Measurements from ENCODE around the gene TRPV4.

The TRPV4 gene

DNA sequence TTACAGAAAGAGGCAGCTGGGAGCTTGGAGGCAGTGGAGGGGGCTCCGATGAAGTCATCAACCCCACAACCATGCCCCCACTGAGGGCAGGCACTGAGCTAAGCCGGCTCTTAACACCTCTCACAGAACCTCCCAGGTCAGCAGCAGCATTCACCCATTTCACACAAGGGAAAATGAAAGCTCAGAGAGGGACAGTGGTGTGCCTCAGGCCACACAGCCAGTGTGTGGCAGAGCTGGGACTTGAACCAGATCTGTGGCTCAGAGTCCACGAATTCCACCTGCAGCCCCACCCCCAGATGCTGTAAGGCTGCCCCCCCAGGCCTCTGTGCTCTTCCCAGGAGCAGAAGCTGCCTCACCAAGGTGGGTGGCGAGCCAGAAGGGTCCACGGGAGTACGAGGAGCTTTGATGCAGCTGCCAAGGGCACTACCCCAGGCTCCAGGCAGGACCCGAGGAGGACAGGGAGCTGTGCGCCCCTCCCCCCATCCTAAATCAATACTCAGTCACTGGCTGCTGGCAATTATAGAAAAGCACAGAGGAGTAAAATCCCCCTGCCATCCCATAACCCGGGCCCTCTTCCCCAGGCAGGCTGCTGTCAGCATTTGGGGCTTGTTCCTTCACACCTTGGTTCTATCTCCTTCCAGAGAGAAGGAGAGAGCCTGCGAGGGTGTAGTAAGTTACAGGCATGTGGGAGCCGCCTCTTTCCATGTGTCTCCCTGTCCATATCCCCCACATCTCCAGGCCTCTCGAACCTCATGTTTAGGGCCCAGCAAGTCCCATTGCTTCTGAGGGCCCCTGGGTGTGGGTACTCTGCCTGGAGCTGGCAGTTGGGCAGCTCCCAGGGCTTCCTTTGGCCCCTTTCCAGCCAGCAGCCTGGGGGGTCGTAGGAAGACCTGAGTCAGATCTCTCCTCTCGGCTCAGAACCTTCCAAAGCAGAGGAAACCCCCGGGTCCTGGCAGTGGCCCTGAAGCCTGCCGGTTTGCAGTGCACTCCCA lies 72.0 kb downstream of the TRPV4 start:
- no peak for FAIRE-seq

DNA sequence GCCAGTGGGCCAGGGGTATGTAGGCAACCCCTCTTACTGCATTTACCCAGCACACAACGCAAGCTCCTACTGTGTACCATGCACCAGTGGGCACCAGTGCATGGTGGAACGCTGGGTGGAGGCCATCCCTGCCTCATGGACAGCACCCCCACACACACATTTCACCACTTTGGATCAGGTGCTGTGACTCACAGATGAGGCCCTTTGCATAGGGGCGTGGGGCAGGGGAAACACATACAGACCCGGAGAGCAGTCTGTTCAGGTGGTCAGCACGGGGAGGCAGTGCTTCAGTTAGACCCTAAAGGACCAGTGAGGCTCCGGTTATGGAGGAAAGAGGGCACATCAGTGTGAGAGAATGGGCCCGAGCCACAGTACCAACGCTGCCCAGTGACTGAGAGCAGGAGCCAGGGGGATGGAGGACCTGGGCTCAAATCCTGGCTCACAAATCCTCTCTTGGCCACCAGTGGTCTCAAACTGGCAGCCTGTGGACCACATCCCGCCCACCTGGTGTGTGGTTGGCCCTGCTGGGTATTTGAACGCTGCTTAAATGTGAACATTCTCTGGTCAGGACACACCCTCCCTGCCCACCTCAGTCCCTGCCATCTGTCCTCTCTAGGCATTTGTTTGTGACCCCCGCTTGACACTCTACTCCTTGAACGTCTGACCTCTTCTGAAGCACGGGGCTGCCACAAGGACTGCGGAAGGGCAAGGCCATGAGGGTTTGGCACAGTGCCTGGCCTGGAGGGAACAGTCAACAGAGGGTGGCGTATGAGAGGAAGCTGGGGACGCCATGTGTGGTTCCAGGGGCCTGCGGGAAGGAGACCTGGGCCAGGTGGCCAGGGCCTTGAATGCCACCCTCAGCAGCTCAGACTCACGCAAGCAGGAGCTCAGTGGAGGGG lies 72.9 kb downstream of the TRPV4 start:
- no peak for FAIRE-seq

DNA sequence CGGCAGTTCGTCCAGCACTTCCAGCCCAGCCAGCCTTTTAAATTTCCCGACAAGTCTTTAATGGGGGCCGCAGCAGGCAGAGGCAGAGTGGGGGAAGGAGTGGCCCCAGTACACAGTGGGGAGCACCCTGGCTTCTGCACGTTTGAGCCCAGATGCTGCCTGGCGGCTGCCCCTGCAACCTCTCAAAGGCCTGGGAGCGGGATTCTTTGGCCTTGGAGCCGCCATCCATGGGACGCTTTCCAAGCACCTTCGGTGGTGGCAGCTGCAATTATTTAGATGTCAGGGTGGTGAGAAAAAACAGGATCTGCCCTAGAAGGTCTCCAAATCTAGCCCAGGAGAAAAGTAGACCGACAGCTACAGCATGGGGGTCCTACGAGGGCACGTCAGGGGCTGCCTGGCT lies 73.6 kb downstream of the TRPV4 start:
- no peak for FAIRE-seq

DNA sequence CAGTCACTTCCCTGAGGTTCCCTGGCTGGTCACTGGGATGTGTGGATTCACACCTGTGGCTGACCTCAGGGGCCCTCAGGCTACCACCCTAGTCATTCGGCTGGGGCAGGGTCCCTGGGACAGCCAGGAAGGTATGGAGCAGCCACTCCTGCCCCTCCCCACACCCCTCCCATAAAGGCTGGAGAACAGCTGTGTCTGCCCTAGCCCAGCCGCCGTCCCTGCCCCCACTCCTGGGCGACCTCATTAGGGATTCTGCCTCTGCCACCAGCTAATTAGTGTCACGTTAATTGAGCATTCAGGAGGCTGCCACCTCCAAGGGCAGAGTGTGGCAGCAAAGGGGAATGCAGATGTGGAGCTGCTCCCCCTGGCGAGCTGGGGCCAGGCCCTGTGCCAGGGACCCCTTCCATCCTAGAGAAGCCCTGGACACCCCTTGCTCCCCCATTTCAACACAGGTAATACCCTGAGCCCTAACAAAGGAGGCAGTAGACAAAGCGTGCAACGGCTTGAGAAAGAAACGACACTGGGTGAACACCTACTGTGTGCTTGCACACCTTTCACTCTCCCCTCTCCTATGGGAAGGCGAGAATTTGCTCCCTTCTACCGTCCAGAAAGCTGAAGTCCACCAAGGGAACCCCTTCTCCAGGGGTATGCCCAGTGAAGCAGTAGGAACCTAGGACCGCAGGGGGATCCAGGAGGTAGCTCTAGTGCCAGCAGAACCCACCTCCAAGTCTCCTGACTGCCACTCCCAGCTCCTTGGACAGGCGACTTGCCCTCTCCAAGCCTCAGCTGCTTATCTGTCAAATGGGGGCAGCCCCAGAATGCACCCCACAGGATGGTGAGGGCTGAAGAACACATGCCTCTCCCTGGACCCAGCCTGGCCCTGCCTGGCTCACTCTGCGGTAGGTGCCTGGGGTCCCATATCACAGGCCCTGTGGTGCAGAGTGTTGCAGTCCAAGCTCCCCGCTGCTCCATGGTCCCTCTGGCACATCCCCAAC lies 74.5 kb downstream of the TRPV4 start:
- FAIRE-seq, result no peak

DNA sequence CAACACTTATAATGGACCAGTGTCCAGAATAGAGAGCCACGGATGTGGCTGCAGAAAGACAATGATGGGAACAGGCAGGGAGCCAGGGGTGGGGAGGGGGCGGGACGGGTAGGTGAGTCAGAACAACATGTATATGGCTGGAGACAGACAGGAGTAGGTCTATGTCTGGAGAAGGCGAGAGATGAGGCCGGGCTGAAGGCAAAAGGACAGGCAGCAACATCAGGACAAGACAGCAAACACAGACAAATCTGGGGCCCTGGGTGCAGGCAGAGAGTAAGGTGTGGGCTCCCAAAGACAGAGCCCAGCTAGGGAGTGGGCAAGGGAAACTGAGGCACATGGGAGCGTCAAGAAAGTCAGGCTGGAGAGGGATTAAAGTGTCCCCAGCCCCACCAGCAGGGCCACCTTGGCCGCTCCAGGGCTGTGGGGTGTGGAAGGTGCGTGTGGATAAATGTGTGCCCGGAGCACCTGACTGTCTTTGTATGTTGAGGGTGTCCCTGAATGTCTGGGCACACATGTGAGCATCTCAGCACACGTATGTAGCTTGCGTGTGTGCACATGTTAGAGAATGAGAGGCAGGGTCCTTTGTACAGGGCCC lies 75.4 kb downstream of the TRPV4 start:
- no peak for FAIRE-seq

DNA sequence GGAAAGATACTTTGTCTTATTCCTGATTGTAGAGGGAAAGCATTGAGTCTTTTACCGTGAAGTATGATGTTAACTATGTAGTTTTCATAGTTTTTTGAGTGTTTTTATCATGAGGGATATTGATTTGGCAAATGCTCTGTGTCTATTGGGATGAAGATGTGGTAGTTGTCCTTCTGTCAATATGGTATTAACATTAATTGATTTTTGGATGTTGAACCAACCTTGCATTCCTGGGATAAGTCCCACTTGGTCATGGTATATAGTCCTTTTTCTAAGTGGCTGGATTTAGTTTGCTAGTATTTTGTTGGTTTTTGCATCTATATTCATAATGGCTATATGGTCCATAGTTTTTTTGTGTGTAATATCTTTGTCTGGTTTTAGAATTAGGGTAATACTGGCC lies 76.7 kb downstream of the TRPV4 start:
- no peak for FAIRE-seq

DNA sequence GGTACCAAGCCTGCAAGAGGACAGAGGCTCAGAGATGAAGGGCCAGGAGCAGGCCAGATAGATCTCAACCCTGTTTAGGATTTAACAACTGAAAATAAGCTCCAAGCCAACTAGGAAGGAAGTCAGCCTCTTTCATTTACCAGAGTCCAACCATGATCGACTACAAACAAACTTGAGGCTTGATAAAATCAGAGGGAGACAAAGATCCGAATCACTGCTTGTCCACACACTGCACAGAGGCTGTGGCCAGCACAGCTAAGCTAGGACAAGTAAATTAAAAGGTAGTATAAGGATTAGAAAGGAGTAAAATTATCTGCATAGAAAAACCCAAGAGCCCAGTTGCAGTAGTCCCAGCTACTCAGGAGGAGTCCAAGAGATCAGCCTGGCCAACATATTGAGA lies 79.2 kb downstream of the TRPV4 start:
- no peak for FAIRE-seq

DNA sequence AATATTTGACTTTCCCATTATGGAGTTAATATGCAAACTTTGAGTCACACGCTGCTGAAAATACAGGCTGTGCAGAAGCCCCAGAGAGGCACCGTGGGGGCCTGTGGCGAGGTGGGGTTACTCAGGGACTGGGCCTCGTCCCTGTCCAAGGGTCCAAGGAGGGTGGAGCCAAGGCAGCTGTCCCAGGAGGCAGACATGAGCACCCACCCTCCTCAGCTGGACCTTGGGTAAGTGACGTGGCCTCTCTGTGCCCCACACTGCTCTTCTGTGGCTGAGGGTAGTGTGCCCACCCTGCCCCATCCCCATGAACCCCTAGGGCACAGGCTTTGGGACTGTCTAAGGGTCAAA lies 80.2 kb downstream of the TRPV4 start:
- no peak for FAIRE-seq

DNA sequence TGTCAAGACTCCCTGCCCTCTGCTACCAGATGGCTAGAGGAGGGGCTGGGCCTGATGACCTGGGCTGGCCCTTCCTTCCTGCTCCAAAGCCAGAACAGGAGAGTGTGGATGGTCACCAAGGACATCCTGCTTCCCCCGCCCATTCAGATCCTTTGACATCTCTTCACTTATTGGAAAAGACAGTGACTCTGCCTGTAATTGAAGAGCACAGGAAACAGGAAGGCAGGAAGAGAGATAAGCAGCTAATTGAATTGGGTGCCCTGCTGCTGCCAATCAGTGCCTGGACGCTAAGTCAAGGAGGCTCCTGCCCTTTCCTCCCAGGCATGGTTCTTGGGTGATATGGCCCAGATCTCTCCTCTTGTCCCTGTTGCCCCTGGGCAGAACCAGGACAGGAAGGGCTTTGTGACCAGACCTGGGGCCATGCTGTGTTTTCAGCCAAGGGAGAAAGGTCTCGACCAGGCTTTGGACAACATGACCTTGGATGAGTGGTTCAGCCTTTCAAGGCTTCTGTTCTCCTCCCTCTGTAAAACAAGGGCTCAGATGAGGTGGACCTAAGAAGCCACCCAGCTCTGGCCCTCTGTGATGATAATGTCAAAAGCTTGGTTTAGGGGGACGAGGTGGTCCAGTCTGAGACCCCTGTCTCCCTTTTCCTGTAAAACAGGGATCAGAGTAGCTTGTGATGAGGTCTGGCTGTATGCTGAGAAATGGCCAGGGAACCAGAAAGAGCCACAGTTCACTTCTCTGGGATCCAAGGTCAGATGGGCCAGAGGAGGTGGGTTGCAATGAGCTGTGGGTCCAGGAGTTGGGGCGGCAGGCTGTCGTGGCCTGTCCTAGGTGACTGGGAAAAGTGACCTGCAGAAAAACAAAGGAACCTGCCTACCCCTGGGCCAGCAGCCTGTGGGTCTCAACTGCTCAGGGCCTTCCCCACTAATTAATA lies 80.8 kb downstream of the TRPV4 start:
- FAIRE-seq, result no peak

DNA sequence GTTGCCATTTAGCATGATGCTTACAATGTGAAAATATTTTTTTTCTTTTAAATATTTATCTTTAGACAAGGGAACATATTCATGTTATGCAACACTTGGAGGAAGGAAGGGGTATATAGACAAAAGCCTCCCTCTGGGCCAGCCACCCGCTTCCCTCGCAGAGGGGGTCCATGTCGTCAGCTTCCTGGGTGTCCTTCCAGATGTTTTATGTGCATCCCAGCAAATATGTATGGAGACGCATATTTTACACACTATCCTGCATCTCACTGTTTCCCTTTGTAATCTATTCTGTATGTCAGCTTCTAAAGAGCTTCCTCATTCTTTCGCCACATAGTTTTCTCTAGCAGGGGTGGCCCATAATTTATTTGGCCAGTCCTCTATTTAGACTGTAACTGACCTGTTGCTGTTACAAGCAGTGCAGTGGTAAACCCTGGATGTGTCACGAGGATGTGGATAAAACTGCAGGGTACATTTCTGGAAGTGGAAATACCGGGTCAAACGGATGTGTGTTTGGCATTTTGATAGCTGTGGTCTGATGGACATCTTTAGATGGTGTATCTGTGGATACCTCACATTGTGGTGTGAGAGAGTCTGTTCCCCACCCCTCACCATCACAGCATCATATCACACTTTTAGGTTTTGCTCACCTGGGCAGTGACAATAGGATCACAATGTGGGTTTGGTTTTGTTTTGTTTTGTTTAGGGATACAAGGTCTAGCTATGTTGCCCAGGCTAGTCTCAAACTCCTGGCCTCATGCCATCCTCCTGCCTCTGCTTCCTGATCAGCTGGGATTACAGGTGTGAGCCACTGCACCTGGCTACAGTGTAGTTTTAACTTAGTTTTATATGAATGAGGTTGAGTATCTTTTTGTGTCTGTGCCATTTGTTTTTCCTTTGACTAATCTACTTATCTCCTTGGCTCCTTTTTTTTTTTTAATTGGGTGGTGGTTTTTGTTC lies 87.9 kb downstream of the TRPV4 start:
- no peak for FAIRE-seq

DNA sequence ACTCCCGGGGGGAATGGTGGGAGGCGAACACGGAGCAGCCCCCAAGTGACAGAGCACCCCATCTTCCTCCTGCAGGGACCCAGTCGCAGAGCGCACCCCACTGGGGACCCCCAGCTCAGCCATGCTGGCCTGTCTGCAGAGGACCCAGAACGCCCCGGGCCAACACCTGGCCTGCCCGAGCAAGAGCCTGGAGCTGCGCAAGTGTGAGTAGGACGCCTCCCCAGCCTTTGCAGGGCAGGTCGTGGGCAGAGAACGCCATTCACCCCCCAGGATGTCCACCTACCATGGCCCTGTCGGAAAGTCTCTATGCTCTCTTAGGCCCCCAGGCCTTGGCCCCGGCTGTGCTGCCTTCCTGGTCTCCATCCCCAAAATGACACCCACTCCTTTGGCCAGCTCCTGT lies 89.2 kb downstream of the TRPV4 start:
- no peak for FAIRE-seq

DNA sequence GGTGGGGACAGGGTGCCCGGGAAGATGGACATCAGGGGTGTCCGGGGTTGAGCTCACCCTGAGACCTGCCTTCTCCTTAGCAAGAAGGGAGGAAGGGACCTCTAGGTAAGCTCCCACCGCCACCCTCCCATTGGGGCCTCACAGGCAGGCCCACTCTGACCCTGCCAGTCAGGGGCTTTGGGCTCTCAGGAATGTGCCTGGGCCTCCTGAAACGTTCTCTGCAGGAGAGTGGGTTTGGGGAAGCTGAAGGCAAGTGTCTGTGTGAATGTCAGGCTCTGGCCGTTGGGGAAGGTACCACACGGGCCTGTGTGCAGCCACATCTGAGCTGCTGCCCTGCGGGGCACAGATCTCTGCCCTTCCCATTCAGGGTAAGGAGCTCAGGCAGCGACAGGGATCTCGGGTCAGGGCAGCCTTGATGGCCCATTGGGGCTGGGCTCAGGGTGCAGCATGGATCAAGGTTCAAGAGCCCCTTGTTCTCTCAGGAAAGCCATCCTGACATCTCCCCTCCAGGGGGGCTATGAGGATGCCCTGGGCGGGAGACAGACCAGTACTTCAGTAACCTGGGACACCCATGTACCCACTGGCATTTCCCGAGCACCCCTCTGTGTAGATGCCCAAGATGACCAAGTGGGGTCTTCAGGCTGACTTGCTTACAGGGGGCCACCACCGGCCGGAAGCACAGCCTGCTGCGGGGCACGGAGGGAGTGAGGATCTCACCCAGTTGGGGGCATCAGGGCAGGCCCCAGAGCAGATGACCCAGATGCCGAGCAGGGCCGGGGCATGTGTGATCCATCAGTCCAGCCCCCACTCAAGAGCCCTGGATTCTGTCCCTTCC lies 89.9 kb downstream of the TRPV4 start:
- no peak for FAIRE-seq

DNA sequence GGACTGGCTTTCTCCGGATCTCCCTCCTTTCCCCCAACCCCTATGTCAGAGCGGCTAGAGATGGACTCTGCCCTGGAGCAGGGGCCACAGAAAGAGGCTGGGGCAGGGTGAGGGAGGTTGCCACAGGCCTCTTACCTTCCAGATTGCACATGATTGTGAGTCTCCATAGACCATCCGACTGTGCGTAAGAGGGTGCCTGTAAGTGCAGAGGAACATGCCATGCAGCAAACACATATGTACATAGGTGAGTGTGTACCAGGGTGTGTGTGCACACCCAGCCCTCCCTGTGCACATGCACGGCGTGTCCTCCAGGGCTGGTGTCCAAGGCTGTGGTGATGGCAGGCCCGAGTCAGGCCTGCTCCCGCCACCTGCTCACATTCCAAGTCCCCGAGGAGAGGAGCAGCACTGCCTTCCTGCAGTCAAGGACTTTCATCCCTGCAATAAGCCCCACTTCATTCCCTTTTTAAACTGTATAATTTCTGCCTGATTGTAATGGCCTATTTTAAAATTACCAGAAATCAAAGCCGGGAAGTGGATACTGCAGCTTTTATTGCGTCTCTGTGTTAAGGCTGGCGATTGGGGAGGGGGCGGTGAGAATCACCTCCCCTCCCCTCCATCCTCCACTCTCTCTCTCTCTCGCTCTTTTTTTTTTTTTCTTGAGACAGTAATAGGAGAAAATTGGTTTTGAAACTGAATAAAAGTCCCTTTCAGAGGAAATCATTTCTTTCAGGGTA lies 91.1 kb downstream of the TRPV4 start:
- FAIRE-seq, result no peak

DNA sequence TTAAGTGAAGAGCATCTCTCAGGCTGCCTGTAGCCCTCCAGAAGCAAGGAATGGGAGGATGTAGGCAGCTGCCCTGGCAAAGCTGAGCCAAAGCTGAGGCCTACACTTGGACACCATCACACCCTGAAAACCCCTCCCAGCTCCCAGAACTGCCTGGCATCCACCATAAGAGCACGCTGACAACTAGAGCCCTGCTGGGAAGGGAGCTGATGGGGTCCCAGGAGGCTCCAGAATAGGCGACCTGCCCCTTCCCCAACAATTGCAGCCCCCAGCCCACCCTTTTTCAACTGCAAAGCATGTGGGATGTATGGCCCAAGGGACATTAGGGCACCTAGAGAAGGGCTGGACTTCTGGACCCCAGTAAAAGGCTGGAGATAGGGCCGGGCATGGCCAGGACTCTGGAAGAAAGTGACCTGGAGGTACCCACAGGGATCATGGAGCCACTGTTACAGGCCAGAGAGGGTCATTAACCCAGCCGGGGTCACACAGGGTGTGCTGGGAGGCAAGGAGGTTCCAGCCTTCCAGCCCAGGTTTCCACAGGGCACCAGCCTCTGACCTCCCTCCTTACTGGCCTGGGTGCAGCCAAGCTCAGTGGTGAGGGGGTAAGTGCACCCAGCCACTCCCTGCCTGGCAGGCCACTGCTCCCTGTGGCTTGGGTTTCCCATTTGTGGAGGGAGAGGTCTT lies 91.8 kb downstream of the TRPV4 start:
- FAIRE-seq, result no peak

DNA sequence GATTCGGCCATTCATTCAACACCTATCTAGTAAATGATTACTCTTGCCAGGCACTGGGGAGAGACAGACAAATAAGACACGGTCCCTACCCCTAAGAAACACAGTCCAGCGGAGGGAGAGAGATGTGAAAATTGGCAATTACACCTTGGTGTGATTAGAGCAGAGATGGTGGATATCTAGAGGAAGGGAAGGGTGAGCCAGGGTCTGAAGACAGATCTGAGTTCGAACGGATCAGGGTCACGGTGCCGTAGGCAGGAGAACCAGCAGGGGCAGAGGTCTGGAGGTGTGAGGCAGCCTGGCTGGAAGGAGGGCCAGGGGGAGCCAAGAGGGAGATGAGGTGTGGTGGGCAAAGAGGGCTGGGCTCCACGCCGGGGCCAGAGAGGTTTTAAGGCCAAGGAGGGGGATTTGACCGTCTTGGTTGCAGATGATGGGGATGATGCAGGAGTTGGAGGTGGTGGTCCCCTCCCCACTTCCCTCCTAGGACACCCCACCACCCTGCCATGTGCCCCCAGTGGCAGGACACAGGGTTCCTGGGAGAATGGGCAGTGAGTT lies 92.4 kb downstream of the TRPV4 start:
- FAIRE-seq, result no peak

DNA sequence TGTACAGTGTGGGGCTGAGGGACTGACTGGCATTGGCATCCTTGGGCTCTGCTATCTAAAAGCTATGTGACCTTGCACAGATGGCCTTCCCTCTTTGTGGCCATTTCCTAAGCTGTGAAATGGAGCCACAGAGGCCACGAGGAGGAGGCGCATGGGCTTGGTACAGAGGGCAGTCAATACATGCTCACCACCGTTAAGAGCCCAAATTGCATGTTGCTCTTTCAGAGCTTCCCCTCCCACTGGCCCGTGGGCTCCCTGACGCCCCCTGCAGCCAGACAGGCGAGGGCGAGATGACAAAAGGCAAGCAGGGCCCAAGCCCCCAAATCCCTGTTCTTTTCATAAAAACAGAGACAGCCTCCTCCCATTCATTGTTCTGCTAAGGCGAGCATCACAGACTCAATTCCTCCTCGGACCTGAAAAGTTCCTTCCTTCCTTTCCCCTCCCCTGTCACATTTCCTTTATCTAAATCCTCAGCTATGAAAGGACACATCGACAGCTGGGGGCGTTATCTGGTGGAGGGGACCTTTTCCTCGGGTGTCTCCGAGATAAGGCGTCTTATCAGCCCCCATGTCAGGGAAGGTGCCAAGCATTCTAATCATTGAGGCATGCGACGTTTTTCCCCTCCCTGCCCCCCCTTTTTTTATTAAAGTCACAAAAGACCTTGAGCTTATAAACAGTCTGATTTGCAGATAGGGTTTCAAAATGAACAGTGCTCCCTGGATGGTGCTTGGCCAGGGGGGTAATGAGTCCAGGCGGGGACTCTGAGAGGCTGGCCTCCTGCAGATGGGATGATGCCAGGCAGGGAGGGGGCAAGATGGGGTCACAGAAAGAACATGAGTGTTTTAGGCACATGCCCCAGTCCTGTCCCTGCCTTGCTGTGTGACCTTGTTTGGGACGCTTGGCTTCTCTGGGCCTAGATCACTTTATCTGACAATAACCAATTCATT lies 93.2 kb downstream of the TRPV4 start:
- no peak for FAIRE-seq
